ENCODE measurements around the gene TARP.
"Not testable (repeated sequence)": the region's sequence is repeated elsewhere in the genome, so short reads cannot be mapped to it uniquely, and the experiment has no call there.

The TARP gene

DNA sequence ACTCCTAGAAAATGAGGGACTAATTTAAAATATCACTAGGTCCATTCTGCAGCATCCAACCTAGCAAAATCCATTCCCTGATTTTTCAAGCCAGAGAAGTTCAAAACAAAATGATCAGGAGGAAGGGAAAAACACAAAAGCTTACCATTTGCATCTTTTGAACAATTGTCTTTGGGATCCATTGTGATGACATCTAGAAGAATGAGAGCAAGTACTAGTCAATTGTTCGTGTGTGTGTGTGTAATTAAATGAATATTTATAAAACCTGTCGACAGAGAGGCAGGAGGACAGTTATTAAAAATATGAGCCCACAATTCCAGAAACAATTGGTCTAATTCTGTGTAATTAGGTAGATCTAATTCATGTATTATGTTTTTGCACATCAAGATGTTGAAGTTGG, 11.4 kb downstream of the TARP start:
- not testable (repeated sequence) for DNase-seq (ENCODE audit: low spot score)

DNA sequence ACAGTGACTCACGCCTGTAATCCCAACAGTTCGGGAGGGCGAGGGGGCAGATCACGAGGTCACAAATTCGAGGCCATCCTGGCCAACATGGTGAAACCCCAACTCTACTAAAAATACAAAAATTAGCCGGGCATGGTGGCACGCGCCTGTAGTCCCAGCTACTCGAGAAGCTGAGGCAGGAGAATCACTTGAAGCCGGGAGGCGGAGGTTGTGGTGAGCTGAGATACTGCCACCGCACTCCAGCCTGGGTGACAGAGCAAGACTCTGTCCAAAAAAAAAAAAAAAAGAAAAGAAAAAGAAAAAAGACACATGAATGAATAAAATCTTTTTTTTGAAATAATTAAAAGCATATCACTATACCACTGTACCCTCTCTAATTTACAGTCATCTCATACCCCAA, 11.8 kb downstream of the TARP start:
- DNase-seq (ENCODE audit: low spot score), result not testable (repeated sequence)

DNA sequence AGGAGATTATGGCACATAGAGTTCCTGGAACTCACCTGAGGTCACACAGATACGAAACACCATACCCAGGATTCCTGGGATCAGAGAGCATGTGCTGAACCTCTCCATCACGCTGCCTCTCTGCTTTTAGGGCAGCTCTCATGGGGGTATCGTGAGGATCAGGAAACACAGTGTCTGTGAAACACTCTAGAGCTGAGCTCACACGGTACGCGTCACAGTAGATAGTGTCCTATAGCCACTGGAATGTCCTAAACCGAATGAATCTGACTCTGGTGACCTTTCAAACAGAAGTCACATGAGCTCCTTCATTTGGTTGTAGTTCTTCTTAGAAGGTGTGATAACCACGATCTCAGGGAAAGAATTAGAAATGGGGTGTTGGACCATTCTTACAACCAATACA, 14.3 kb downstream of the TARP start:
- DNase-seq (ENCODE audit: low spot score), result not testable (repeated sequence)

DNA sequence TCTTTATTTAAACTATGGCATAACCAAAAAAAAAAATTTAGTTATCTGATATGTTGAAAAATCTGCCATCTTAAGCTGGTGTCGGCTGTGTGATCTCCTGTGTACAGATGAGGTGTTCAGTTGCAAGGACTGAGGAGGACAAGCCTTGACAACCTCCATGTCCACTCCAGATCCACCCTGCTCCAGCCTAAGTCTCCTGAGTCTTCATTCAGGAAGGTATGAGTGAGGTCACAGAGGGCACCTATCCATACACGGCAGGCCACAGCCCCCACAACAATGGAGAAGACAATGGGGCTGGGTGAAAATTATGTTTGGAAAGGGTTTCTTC, 16.1 kb downstream of the TARP start:
- no peak for DNase-seq (ENCODE audit: low spot score)

DNA sequence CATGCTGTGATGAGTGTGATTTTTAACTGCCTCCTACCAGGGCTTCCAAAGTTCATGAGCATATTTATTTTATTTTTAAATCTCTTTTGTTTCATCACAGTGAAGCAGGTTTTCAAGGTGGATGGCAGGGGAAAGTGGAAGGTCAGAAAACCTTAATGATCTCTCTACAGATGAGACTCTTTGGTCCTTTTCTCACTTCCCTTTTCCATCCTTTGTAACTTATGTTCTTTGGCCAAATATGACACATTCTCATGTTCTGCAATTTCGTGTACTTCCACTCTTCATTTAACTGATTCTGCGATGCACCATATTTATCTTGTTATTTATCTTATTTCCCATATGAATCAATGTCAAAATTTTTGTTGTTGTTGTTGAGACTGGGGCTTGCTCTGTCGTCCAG, 23.6 kb downstream of the TARP start:
- not testable (repeated sequence) for DNase-seq (ENCODE audit: low spot score)

DNA sequence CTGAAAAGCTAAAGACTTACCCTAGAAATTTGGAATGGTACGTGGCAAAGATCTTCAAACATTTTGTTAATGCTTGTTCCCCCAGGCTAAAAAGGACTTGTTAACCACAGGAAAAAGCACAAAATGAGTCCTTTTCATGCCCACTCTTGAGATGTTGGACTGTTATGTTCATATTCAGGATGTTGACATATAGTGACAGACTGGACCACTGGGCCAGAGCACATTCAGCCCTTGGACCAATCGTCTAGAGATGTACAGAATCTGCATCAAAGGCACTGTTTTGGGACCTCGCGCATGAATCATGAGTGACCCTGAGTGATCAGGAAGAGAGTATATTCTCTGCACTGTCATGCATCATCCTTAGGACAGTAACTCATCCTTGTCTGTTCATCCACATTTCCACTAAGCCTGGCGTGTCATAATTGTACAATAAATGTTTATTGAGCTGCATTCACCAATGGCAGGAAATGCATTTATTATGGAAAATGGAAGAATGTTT, 25.3 kb downstream of the TARP start:
- no peak for DNase-seq (ENCODE audit: low spot score)

DNA sequence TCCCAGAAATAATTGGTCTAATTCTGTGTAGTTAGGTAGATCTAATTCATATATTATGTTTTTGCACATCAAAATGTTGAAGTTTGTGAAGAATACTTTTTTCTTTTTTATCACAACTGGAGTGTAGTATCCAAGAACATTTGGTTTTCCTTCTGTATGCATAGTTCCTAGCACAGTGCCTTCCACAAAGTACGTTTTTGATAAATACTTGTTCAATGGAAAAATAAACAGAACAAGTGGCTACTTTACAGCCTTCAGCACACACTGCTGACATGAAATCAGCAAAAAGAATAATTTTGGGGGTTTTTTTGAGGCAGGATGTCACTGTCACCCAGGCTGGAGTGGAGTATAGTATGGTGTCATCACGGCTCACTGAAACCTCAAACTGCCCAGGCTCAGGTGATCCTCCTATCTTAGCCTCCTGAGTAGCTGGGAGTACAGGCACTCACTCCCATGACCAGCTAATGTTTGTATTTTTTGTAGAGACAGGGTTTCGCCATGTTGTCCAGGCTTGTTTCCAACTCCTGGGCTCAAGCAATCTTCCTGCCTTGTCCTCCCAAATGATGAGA, 27.9 kb downstream of the TARP start:
- no peak for DNase-seq (ENCODE audit: low spot score)

DNA sequence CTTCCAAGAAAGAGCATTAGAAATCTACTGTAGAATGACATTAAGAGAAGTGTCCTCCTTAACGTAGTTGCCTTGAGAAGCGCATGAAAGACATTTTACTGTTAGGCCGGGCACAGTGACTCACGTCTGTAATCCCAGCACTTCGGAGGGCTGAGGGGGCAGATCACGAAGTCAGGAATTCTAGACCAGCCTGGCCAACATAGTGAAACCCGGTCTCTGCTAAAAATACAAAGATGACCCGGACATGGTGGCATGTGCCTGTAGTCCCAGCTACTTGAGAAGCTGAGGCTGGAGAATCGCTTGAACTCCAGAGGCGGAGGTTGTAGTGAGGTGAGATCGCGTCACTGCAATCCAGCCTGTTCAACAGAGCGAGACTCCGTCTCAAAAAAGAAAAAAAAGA, 28.9 kb downstream of the TARP start:
- DNase-seq (ENCODE audit: low spot score), result no peak

DNA sequence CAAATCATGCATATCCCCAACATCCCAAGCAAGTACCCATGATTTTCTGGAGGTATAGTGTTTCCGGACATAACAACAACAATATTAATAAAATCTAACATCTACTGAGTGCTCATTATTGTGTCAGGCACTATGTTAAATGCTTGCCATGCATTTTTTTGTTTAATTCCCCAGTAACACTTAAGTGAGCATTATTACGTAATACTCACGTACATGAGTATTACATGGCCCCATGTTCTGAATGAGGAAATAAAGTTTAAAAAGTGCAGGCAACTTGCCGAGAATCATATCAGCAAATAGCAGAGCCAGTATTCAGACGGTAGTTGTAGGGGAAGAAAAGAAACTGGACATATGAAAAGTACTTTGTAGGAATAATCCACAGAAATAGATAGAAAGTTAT, 30.1 kb downstream of the TARP start:
- not testable (repeated sequence) for DNase-seq (ENCODE audit: low spot score)

DNA sequence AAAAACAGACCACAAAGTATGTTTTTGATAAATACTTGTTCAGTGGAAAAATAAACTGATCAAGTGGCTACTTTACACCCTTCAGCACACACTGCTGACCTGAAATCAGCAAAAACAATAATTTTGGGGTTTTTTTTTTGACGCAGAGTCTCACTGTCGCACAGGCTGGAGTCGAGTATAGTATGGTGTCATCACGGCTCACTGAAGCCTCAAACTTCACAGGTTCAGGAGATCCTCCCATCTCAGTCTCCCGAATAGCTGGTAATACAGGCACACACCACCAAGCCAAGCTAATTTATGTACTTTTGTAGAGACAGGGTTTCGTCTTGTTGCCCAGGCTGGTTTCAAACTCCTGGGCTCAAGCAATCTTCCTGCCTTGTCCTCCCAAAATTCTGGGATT, 30.6 kb downstream of the TARP start:
- no peak for DNase-seq (ENCODE audit: low spot score)

DNA sequence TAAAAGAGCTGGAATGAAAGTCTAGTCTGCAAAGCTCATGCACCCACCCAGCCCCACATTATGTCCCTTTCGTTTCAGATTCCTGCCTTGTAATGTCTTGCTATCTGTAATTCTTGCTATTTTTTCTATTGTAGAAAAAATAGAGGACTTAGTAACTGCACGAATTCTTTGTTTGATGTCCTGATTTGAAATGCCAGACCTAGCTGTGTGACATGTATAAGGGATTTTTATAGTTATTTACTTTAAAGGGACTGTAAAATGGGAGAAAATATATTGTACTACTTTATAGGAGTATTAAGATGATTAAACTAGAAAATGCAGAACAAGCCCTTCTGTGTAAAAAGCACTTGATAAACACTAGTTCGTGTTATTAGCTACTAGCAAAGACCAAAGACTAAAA, 32.4 kb downstream of the TARP start:
- DNase-seq (ENCODE audit: low spot score), result no peak

DNA sequence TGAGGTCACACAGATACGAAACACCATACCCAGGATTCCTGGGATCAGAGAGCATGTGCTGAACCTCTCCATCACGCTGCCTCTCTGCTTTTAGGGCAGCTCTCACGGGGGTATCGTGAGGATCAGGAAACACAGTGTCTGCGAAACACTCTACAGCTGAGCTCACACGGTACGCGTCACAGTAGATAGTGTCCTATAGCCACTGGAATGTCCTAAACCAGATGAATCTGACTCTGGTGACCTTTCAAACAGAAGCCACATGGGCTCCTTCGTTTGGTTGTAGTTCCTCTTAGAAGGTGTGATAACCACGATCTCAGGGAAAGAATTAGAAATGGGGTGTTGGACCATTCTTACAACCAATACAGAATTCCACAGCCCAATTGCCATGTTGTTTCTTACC, 34.3 kb downstream of the TARP start:
- not testable (repeated sequence) for DNase-seq (ENCODE audit: low spot score)

DNA sequence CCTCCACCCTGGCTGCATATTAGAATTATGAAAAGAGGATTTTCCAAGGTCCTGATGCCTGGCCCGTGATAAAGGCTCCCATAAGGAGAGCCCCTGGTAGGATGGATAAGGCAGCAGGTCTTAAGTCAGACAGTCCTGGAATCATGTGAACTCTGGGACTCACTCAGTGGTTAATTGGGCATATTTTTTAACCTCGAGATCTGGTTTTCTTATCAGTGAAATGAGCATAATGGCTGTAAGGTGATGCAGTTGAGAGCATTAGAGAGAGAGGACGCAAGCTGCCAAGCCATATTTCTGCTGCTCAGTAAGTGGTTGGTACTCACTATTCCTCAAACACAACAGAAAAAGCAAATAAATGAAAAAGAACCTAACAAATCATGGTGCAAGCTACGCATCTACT, 37.8 kb downstream of the TARP start:
- DNase-seq (ENCODE audit: low spot score), result no peak

DNA sequence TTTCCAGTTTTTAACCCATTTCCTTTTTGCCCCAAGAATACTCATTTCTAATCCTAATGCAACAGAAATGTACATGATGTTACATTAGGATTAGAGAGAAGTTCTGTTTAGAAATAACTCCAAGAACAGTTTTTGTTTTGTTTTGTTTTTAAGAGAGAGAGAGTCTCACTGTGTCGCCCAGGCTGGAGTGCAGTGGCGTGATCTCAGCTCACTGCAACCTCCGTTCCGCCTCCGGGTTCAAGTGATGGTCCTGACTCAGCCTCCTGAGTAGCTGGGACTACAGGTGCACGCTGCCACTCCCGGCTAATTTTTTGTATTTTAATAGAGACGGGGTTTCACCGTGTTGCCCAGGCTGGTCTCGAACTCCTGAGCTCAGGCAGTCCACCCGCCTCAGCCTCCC, 38.7 kb downstream of the TARP start:
- DNase-seq (ENCODE audit: low spot score), result not testable (repeated sequence)

DNA sequence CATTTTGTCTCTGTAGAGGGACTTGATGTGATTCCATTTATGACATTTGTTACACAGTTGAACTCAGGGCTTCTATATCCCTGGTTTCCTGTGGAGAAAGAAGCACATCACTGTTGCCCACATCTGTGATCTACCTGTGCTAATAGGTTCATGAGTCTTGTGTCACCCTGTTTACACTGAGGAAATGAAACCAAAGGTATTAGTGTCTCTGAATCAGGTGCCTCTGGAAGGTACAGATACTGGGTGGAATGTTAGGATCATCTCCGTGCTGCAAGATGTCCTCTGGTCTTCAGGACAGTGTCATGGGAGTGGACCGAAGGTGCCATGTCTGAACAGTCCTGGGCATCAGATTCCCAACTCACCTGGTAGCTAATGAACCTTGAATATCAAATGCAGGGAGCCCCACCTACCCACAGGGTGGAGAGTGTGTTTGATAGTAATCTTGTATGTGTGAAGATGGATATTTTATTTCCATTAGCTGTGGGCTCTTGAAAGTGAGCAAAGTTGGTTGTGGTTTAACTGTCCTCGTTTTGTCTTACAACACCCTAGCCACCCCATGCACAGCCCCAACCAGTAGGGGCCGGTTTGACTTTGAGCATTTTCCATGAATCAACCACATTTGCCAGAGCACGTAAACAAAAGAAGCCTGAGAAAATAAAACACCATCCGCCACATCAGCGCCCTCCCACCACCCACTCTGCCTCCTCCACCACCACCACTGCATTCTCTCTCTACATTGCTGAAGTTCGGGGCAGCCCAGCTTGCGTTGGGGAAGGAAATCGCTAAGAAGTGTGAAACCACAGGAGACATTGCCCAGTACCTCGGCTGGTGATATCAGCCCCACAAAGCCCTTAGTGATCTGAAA, 40.7 kb downstream of the TARP start:
- DNase-seq (ENCODE audit: low spot score), result no peak

DNA sequence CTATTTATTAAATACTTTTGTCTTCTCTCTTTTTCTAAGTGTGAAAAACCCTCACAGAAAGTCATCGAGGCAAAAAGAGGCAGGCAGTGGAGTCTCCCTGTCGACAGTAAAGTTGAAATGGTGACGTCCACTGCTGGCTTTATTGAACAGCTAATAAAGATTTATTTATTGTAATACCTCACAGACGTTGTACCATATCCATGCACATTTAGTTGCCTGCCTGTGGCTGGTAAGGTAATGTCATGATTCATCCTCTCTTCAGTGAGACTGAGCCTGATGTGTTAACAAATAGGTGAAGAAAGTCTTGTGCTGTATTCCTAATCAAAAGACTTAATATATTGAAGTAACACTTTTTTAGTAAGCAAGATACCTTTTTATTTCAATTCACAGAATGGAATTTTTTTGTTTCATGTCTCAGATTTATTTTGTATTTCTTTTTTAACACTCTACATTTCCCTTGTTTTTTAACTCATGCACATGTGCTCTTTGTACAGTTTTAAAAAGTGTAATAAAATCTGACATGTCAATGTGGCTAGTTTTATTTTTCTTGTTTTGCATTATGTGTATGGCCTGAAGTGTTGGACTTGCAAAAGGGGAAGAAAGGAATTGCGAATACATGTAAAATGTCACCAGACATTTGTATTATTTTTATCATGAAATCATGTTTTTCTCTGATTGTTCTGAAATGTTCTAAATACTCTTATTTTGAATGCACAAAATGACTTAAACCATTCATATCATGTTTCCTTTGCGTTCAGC, 43.4 kb downstream of the TARP start:
- DNase-seq (ENCODE audit: low spot score), result no peak

DNA sequence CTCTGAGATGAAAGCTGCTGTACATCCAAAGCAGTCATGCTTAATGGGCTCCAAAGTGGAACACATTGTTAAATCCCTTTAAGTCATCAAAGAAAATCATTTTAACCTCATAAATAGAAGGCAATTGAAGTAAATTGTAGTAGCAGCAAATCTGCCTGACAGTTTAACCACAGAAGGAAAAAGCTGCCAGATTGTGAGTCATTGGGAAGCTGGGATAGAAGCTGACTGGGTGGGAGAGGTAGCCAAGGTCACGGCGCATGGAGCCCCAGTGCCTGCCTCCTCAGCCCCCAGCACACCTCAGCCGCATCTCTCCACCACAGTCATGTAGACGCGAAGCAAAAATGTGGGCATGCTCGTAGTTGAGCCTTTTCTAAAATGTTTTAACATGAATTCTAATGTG, 44.0 kb downstream of the TARP start:
- DNase-seq (ENCODE audit: low spot score), result peak; percentile 37

DNA sequence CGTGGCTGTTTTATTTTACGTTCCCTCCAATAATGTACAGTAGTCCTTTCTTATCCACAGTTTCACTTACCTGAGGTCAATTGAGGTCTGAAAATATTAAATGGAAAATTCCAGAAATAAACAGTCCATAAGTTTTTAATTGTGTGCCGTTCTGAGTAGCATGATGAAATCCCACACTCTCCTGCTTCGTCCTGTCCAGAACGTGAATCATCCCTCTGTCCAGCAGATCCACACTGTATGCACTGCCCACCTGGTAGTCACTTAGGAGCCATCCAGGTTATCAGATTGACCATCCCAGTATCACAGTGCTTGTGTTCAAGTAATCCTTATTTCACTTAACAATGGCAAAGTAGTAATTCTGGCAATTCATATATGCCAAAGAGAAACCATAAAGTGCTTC, 49.0 kb downstream of the TARP start:
- DNase-seq (ENCODE audit: low spot score), result no peak

DNA sequence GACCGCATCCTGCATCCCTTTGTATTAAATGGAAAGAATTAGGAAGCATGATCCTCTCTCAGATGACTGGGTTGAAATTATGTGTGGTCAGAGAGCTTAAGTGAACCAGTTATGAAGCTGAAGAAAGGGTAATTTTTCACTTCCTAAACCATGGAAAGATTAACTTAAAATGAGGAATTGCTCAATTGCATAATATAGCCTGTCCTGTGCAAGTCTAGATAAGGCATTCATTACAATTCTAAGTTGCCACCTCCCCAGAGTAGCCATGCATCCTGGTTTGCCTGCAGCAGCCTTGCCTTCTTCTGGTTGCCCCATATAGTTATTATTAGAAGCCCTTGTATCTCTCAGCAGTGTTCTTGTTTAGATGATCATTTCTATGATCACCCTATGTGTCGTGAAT, 50.1 kb downstream of the TARP start:
- no peak for DNase-seq (ENCODE audit: low spot score)

DNA sequence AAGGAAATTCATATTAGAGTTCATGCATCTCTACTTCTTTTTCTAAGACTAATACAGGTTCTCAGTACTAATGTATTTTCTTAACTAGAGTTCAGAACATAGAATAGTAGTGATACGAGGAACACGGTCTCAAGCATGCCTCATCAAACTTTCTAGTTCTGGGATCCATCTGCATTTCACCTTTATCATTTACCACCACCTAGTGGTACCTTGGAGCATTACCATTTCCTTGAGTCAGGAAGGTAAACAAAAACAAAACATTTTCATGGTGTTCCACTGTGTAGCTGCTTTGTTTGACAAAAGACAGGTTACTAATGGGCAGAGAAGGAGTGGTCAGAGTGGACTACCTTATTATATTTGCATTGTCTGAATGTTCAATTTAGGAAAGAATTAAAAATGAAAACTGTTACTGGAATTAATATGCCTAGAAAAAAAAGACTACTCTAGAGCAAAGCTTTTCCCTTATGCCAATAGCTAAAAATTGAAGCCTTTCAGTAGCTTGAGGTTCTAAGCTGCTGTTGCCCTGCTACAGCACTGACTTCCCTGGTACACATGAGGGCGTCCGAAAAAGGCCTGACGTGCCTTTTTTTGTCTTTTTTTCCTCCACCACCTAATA, 50.8 kb downstream of the TARP start:
- DNase-seq (ENCODE audit: low spot score), result peak; percentile 59

DNA sequence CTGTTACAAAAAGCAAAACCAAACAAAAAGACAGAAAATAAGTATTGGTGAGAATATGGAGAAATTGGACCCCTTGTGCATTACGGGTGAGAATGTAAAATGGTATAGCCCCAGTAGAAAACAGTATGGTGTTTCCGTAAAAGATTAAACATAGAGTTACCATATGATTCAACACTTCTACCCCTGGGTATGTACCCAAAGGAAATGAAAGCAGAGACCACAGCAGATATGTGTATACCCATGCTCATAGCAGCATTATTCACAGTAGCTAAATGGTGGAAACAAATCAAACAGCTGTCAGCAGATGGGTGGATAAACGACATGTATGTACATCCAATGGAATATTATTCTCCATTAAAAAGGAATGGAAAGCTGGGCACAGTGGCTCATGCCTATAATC, 53.0 kb downstream of the TARP start:
- DNase-seq (ENCODE audit: low spot score), result no peak

DNA sequence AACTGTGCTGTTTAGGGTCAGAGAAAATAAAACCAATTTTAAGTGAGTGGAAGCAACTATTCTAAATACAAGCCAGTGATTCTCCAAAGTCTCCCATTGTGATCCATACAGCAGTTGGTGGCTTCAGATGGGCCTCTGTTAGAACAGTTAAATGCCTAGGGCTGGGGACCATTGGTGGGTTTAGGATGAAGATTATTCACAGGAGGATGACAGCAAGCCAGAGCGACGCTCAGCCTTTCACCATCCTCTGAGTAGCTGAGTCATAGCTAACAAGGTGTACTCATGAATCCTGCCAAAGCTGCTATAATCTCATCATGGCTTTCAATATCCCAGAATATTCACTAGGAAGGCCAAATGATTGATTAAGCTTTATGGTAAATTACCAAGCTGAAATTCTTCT, 55.8 kb downstream of the TARP start:
- no peak for DNase-seq (ENCODE audit: low spot score)
